HepG2 (cell line): ENCODE measurements around the gene DYNC1LI1. TPM values are rescaled to one million over a fixed set of nuclear protein-coding genes. Genes with fewer than 3 reads are reported as not detected.
A peak's percentile ranks its signal among the peaks of the same experiment; 100 is the strongest.

Experiments used
- ARNT2 ChIP-seq: sonication (generic); formaldehyde crosslinking; IDR thresholded peaks from 2 replicates; pipeline ENCODE4 v1.8.0; 2022; ENCODE audit warnings: mild to moderate bottlenecking, low read depth, missing genetic modification reagents, moderate library complexity
- CHD4 ChIP-seq: fragments of 200-600 bp; sonication (generic); IDR thresholded peaks from 2 replicates; pipeline ENCODE4 v1.7.0; 2017; ENCODE audit warnings: mild to moderate bottlenecking, low read length, borderline replicate concordance
- GFI1 ChIP-seq: sonication (generic); formaldehyde crosslinking; IDR thresholded peaks from 2 replicates; pipeline ENCODE4 v1.5.0; 2020; ENCODE audit warnings: missing genetic modification reagents, mild to moderate bottlenecking, borderline replicate concordance
- HNF4G ChIP-seq, 2 experiments: sonication (generic) in 1 of 2; formaldehyde crosslinking in 1 of 2; IDR thresholded peaks; 2 replicates each; pipeline versions ENCODE4 v1.4.0 to v1.6.1; 2011 to 2020; ENCODE audit warnings: borderline replicate concordance in 2 of 2, low read depth in 2 of 2, mild to moderate bottlenecking in 2 of 2, low read length in 1 of 2, missing genetic modification reagents in 1 of 2, moderate library complexity in 1 of 2
- MBD4 ChIP-seq: IDR thresholded peaks from 2 replicates; pipeline ENCODE4 v1.6.1; 2012; ENCODE audit warnings: low read length, inconsistent platforms, borderline replicate concordance
- MTF1 ChIP-seq: sonication (generic); formaldehyde crosslinking; IDR thresholded peaks from 2 replicates; pipeline ENCODE4 v1.5.0; 2020; ENCODE audit warnings: missing genetic modification reagents
- RBAK ChIP-seq: sonication (generic); formaldehyde crosslinking; IDR thresholded peaks from 2 replicates; pipeline ENCODE4 v1.5.1; 2020; ENCODE audit warnings: mild to moderate bottlenecking, missing genetic modification reagents
- RBFOX2 ChIP-seq: fragments of 200-400 bp; formaldehyde crosslinking; IDR thresholded peaks from 2 replicates; pipeline ENCODE4 v1.6.1; 2017; ENCODE audit warnings: low read depth, mild to moderate bottlenecking, low read length
- REL ChIP-seq: sonication (generic); formaldehyde crosslinking; conservative IDR thresholded peaks from 2 replicates; pipeline ENCODE4 v1.8.0; 2022; ENCODE audit warnings: mild to moderate bottlenecking, missing genetic modification reagents, moderate library complexity
- SCMH1 ChIP-seq: sonication (generic); formaldehyde crosslinking; IDR thresholded peaks from 2 replicates; pipeline ENCODE4 v1.9.0; 2021; ENCODE audit warnings: missing genetic modification reagents, mild to moderate bottlenecking, borderline replicate concordance
- TEAD3 ChIP-seq: optimal IDR thresholded peaks from 2 replicates; pipeline ENCODE3; 2016; ENCODE audit warnings: borderline replicate concordance
- TGIF2 ChIP-seq: IDR thresholded peaks from 2 replicates; pipeline ENCODE4 v1.6.1; 2016; ENCODE audit warnings: control low read depth, missing compliant biosample characterization
- TMF1 ChIP-seq: sonication (generic); formaldehyde crosslinking; IDR thresholded peaks from 2 replicates; pipeline ENCODE4 v1.8.1; 2022; ENCODE audit warnings: low read depth, missing genetic modification reagents
- ZKSCAN1 ChIP-seq: fragments of 150-350 bp; IDR thresholded peaks from 2 replicates; pipeline ENCODE4 v1.6.1; 2014; ENCODE audit warnings: low read length
- ZNF333 ChIP-seq: sonication (generic); formaldehyde crosslinking; IDR thresholded peaks from 2 replicates; pipeline ENCODE4 v1.4.0; 2020; ENCODE audit warnings: mild to moderate bottlenecking, missing genetic modification reagents, borderline replicate concordance
- ZNF367 ChIP-seq: sonication (generic); formaldehyde crosslinking; IDR thresholded peaks from 2 replicates; pipeline ENCODE4 v1.4.0; 2020; ENCODE audit warnings: missing genetic modification reagents, borderline replicate concordance
- ZSCAN25 ChIP-seq: sonication (generic); formaldehyde crosslinking; IDR thresholded peaks from 2 replicates; pipeline ENCODE4 v1.8.0; 2022; ENCODE audit warnings: mild to moderate bottlenecking, missing genetic modification reagents
- ZZZ3 ChIP-seq: sonication (generic); formaldehyde crosslinking; IDR thresholded peaks from 2 replicates; pipeline ENCODE4 v1.4.0; 2020; ENCODE audit warnings: missing genetic modification reagents, mild to moderate bottlenecking, borderline replicate concordance
- polyA plus RNA-seq, 8 experiments: library from polyadenylated mRNA; depleted of rRNA in 3 of 8; stranded (reverse) in 7 of 8; unstranded in 1 of 8; fragments of >200 nt; fragmentation: Illumina TruSeq in 4 of 8; extraction: Trizol in 4 of 8; gene quantifications; 2 replicates each; pipeline versions ENCODE4 v1.2.1 to v1.2.3, GENCODE V29; 2011 to 2016; ENCODE audit warnings: low read depth in 4 of 8, missing spikeins in 1 of 8, mixed read lengths in 1 of 8; ENCODE audit not compliant: insufficient read depth in 1 of 8
- total RNA-seq, 5 experiments: library from RNA; depleted of rRNA; stranded (reverse); fragments of >200 nt; fragmentation: Illumina TruSeq; extraction: Trizol; gene quantifications; 2 replicates each; pipeline ENCODE4 v1.2.3, GENCODE V29; 2016; ENCODE audit warnings: low read depth in 1 of 5
- TF ChIP-seq, protein P1 (sequence below): sonication (generic); formaldehyde crosslinking; IDR thresholded peaks from 2 replicates; pipeline ENCODE4 v1.4.0; 2020; ENCODE audit warnings: missing genetic modification reagents
- TF ChIP-seq, protein P2 (sequence below): sonication (generic); formaldehyde crosslinking; IDR thresholded peaks from 2 replicates; pipeline ENCODE4 v1.5.0; 2020; ENCODE audit warnings: missing genetic modification reagents, mild to moderate bottlenecking, borderline replicate concordance
- TF ChIP-seq, protein P3 (sequence below): sonication (generic); formaldehyde crosslinking; IDR thresholded peaks from 2 replicates; pipeline ENCODE4 v1.5.0; 2020; ENCODE audit warnings: missing genetic modification reagents

Gene DYNC1LI1
- total and polyA plus RNA-seq, 2 of the 13 experiments (the other 11 are each of a cell fraction or from before 2014, with no cell fraction given), result 13.4 to 37.1 TPM

GRCh38 chr3:32570421-32571191 is at the start of gene DYNC1LI1 (continued):
- TF ChIP-seq MBD4 (no peak), GFI1 (CRISPR knock-in tag) (peak; percentile 10; the same call in 1 of the 2 replicates), ZKSCAN1 (no peak), TMF1 (no peak), SCMH1 (CRISPR knock-in tag) (no peak), ARNT2 (peak; percentile 91), ZNF367 (CRISPR knock-in tag) (peak; percentile 63; the same call in 1 of the 2 replicates), CHD4 (no peak), ZNF333 (CRISPR knock-in tag) (peak; percentile 84; the same call in 1 of the 2 replicates), RBAK (CRISPR knock-in tag) (no peak), ZZZ3 (CRISPR knock-in tag) (no peak), TGIF2 (CRISPR knock-in tag) (no peak), MTF1 (CRISPR knock-in tag) (0 out of 2 replicates have a peak, but pooled peaks have one; percentile 57), TEAD3 (CRISPR knock-in tag) (peak; percentile 44), RBFOX2 (peak; percentile 89), ZSCAN25 (CRISPR knock-in tag) (no peak), HNF4G (IDR thresholded peaks at IDR 0.05; ENCODE audit: borderline replicate concordance, low read depth, low read length) (no peak), HNF4G (CRISPR knock-in tag; IDR thresholded peaks at IDR 0.05; ENCODE audit: borderline replicate concordance, low read depth) (no peak; the same call in 1 of the 2 replicates), REL (CRISPR knock-in tag) (no peak; the same call in 1 of the 2 replicates)
- TF ChIP-seq, protein P1, sequence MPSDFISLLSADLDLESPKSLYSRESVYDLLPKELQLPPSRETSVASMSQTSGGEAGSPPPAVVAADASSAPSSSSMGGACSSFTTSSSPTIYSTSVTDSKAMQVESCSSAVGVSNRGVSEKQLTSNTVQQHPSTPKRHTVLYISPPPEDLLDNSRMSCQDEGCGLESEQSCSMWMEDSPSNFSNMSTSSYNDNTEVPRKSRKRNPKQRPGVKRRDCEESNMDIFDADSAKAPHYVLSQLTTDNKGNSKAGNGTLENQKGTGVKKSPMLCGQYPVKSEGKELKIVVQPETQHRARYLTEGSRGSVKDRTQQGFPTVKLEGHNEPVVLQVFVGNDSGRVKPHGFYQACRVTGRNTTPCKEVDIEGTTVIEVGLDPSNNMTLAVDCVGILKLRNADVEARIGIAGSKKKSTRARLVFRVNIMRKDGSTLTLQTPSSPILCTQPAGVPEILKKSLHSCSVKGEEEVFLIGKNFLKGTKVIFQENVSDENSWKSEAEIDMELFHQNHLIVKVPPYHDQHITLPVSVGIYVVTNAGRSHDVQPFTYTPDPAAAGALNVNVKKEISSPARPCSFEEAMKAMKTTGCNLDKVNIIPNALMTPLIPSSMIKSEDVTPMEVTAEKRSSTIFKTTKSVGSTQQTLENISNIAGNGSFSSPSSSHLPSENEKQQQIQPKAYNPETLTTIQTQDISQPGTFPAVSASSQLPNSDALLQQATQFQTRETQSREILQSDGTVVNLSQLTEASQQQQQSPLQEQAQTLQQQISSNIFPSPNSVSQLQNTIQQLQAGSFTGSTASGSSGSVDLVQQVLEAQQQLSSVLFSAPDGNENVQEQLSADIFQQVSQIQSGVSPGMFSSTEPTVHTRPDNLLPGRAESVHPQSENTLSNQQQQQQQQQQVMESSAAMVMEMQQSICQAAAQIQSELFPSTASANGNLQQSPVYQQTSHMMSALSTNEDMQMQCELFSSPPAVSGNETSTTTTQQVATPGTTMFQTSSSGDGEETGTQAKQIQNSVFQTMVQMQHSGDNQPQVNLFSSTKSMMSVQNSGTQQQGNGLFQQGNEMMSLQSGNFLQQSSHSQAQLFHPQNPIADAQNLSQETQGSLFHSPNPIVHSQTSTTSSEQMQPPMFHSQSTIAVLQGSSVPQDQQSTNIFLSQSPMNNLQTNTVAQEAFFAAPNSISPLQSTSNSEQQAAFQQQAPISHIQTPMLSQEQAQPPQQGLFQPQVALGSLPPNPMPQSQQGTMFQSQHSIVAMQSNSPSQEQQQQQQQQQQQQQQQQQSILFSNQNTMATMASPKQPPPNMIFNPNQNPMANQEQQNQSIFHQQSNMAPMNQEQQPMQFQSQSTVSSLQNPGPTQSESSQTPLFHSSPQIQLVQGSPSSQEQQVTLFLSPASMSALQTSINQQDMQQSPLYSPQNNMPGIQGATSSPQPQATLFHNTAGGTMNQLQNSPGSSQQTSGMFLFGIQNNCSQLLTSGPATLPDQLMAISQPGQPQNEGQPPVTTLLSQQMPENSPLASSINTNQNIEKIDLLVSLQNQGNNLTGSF, result peak; percentile 79; the same call in 1 of the 2 replicates
- TF ChIP-seq, protein P2, sequence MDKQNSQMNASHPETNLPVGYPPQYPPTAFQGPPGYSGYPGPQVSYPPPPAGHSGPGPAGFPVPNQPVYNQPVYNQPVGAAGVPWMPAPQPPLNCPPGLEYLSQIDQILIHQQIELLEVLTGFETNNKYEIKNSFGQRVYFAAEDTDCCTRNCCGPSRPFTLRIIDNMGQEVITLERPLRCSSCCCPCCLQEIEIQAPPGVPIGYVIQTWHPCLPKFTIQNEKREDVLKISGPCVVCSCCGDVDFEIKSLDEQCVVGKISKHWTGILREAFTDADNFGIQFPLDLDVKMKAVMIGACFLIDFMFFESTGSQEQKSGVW (CRISPR knock-in tag), result no peak
- TF ChIP-seq, protein P3, sequence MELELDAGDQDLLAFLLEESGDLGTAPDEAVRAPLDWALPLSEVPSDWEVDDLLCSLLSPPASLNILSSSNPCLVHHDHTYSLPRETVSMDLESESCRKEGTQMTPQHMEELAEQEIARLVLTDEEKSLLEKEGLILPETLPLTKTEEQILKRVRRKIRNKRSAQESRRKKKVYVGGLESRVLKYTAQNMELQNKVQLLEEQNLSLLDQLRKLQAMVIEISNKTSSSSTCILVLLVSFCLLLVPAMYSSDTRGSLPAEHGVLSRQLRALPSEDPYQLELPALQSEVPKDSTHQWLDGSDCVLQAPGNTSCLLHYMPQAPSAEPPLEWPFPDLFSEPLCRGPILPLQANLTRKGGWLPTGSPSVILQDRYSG (CRISPR knock-in tag), result no peak; the same call in 1 of the 2 replicates
